Measurements from ENCODE around the gene TBC1D17.

DNA sequence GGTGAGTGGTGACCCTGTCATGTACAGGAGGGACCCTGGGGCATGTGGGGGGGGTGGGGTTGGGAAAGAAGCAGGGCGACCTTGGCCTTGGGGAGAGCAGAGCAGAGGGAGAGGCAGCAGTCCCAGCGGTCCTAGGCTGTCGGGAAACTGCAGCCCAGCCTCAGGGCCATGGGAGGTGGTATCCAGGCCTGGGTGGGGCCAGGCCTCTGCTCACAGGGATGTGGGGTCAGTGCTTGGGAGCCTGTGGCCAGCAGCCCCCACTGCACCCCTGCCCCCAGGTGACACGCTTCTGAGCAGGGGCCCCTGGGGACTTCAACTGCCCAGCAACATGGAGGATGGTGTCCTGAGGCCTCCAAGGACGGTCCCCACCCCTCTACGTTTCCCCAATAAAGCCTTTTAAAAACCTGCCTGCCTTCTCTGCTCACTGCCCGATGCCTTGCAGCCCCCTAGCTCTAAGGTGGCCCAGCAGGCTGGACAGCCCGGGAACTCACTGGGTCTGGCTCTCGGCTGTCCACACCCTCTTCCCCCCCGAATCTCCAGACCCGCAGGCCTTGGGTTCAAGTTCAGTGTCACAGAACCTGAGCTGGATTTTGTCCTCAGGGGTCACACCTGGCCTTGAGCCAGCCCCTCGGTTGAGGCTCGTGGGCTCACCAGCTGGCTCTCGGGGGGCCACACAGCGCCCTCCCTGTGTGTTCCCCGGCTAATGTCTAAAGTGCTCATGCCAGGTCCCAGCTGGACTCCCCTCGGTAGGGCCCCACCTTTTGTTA is 17.0 kb upstream of the TBC1D17 start:
- TF ChIP-seq POLR2A (IDR thresholded peaks at IDR 0.05; ENCODE audit: low read length) (no peak), GATA1 (IDR thresholded peaks at IDR 0.05; ENCODE audit: low read depth, low read length) (no peak)

Data from erythroblast (primary cell).